Epidermal melanocyte (primary cell): Measurements from ENCODE around the gene FSD2.
"Not testable (repeated sequence)": the region's sequence is repeated elsewhere in the genome, so short reads cannot be mapped to it uniquely, and the experiment has no call there.

ENCODE experiments used
- DNase-seq: peaks from one replicate; pipeline ENCODE4 v3.0.0; 2011; ENCODE audit warnings: low spot score; ENCODE audit not compliant: insufficient read length

FSD2 gene

DNA sequence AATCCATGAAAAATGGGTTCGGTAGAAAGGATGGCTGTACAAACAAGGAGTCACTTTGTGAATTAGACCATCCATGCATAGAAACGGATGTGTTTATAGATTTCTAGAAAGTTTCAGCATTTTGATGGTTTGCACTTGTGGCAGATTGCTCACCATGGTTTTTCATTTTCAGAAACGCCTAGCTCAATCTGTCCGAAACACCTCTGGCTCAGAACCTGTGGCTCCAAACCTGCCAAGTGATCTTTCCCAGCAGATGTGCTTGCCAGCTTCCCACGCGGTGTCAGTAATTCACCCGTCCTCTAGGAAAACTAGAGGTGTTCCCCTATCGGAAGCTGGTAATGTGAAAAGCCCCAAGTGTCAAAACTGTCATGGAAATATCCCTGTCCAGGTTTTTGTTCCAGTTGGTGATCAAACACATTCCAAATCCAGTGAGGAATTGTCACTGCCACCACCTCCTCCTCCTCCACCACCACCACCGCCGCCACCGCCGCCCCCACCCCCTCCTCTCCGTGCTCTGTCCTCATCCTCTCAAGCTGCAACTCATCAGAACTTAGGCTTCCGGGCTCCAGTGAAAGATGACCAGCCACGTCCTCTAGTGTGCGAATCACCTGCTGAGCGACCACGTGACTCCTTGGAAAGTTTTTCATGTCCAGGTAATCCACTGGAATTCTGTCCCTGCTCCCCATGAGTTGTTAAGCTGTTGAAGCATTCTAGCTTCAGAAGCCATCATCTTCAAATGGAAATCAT lies 24.7 kb upstream of the FSD2 start:
- DNase-seq = no peak

DNA sequence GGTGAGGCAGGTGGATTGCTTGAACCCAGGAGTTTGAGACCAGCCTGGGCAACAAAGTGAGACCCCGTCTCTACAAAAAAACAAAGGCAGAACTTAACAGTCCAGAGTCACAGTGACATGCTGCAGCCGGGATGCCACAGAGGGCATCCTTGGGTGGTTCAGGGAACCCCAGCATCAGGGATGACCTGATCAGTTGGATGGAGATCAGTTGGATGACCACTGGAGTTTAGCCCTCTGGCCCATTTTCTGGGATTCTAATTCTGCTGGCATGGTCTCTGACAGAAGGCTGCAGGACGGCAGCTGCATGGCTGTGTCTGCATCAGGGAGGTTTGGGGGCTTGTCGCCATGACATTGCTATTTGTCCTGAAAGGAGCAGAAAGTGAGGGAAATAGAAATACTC lies 23.4 kb upstream of the FSD2 start:
- no peak for DNase-seq

DNA sequence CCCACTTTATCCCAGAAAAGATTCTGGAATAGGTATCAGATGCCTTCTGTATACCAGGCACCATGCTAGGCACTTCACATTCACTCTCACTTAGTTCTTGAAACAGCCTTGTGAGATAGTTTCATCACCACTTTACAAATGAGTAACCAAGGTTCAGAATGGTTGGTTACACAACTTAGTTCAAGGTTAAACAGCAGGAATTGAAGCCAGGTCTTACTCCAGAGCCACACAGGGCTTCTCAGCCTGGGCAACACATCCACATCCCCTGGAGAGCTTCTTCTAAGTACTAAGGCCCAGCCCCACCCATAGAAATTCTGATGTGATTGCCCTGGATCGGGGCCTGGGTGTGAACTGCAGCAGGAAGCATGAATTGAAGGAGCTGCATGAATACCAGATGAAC lies 22.2 kb upstream of the FSD2 start:
- DNase-seq = no peak

DNA sequence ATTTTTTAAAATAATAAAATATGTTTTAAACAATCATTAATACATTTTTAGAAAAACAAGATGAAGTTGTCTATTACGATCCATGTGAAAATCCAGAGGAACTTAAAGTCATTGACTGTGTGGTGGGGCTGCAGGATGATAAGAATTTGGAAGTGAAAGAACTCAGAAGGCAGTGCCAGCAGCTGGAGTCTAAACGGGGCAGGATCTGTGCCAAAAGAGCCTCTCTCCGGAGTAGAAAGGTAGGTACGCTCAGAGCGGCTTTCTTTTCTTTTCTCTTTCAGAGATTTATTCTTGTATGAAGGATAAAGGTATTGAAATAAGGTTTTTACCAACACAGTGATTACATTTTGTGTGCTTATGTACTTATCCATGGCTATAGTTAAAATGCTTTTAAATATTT lies 17.2 kb upstream of the FSD2 start:
- no peak for DNase-seq

DNA sequence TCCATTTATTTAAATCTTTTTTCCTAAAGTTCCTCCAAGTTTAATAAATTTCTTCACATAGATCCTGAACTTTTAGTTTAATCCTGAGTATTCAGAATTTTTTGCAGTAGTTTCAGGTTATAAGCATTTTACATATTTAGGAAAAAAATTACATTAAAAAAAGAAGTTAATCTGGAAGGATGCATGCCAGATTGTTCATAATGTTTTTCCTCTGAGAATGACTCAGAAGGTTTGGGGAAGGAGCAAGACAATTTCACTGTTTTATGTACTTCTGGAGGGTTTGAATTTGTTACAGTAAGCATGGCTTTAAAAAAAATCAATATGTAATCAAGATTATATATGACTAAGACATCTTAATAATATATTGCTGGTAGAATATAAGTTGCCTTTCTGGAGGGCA lies 16.0 kb upstream of the FSD2 start:
- DNase-seq = not testable (repeated sequence)

DNA sequence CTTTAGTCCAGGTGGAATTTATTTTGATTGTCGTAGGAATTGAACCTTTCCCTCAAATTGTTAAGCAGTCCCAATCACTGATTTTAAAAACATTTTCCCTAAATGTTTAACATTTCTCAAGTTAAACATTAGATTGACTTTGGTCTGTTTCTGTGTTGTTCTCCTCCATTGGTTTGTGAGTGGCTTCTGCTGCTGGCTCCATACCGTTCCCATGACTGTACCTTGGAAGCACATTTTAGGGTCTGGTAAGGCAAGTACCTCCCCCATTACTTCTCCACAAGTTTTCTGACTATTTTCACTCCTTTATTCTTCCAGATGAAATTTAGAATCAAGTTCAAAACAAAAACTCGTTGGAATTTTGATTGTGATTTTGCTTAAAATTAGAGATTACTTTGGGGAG lies 15.5 kb upstream of the FSD2 start:
- DNase-seq = not testable (repeated sequence)

DNA sequence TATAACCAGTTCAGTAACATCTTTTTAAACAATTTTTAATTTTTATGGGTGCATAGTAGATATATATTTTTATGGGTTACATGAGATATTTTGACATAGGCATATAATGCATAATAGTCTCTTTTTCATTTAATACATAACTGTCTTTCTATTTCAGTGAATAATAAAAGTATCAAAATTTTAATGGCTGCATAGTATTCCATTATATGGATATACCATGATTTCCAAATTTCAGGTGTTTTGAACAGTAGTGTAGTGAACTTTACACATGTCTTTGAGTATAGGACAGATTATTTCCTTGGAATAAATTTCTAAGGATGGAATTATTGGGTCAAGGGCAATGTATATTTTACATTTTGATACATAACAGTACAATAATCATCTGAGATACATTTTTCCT lies 14.3 kb upstream of the FSD2 start:
- no peak for DNase-seq

DNA sequence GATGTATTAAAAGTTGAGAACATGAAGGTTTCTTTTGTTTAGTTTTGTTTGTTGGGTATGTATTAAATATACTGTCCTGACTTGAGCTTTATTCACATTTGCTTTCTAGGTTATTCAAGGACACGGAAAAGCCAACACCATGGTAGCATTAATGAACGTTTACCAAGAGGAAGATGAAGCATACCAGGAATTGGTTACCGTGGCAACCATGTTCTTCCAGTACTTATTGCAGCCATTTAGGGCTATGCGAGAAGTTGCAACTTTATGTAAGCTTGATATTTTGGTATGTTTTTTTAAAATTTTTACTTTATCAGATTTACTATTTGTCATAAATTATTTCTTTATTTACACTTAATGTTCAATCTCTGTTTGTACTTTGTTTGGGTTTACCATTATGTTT lies 7.1 kb upstream of the FSD2 start:
- DNase-seq = no peak

DNA sequence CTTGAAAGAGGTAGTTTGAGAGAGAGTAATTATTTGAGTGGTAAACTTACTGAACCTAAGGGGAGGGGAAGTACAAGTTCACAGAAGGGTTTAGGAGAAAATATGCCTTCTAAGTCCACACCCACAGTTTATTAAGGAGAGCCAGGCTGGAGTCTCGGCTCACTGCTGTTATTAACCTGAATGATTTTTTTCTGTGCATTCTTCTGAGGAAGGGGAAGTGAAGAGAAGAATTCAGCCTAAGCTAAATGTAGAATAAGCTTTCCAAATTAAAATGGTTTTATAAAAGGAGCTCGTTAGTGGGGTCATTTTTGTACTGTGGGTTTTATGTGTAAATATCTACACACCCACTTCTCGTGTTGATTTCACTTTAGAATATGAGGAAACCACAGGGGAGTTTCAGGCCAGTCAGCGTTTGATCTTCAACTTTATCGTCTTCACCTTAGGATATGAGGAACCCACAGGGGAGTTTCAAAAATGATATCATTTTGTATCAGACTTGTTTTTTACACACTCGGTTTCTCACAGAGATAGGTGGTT lies 5.1 kb upstream of the FSD2 start:
- no peak for DNase-seq

DNA sequence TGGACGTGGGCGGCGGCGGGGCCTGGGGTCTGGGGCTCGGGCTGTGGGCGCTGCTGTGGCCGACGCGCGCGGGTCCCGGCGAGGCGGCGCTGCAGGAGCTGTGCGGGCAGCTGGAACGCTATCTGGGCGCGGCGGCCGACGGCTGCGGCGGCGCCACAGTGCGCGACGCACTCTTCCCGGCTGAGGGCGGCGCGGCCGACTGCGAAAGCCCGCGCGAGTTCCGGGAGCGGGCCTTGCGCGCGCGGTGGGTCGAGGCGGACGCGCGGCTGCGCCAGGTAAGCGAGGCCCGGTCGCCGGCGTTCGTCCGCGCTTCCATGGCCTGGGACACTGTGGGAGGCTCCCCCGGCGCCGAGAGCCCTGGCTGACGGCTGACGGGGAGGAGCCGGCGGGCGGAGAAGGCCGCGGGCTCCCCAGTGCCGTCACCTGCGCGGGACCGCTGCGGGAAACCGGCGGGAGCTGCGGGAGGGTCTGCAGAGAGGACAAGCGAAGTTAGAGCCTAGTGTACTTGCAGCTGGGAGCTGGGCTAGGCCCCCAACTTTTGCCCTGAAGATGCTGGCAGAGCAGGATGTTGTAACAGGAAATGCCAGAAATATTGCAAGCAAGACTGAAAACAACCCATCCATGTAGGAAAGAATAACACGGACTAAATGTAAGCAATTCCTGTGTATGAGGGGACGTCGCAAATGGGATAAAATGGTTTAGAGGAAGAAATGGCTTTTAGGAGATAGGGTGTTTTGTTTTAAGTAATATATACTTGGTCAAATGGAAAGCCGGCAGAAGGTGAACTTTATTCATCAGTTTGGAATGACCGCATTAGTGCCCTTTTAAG lies 4.4 kb upstream of the FSD2 start:
- no peak for DNase-seq

DNA sequence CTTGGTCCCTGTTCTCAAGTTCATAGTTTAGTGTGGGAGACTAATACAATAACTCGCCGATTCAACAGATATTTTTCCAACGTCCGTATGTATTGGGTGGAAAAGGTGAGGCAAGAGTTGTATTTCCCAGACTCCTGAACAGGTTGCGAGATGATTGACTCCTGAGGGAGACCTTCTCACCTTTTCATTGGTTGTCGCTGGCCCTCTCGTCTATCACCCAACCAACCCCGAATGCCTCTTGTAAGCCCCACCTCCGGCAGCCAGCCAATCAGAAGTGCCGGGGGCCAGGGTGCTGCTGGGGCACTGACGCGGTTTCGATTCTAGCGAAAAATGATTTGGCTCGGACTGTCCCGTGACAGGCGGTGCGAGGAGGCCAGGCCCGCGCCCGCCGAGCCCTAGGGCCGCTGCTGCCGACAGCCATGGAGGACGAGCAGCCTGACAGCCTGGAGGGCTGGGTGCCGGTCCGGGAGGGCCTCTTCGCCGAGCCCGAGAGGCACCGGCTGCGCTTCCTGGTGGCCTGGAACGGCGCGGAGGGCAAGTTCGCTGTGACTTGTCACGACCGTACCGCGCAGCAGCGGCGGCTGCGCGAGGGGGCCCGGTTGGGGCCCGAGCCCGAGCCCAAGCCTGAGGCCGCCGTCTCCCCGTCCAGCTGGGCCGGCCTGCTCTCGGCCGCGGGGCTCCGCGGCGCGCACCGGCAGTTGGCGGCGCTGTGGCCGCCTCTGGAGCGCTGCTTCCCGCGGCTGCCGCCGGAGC lies 3.6 kb upstream of the FSD2 start, which contains the start of gene WHAMM:
TSS of gene WHAMM (plus strand) at position 321 of the 753 bp plus-strand sequence. CDS start at position 420, 99 bp downstream.
- peak; percentile 94 for DNase-seq

DNA sequence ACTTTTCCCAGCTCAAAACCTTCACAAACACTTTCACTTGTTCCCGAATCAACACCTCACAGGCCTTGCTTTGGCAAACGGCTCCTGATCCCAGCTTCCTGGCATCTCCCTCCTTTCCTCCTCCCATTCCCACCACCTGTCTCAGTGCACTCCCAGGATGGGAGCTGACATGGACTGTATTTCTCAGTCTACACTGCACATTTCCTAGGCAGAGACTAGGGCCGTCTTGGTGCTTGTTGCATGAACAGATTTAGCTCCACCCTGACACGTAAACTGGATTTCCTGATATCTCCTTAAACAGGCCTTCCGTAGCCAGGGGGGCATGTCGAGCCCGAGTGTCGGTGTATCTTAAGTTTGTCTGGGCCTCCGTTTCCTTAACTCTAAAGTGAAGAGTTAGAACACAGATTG lies 2.8 kb upstream of the FSD2 start:
- no peak for DNase-seq

DNA sequence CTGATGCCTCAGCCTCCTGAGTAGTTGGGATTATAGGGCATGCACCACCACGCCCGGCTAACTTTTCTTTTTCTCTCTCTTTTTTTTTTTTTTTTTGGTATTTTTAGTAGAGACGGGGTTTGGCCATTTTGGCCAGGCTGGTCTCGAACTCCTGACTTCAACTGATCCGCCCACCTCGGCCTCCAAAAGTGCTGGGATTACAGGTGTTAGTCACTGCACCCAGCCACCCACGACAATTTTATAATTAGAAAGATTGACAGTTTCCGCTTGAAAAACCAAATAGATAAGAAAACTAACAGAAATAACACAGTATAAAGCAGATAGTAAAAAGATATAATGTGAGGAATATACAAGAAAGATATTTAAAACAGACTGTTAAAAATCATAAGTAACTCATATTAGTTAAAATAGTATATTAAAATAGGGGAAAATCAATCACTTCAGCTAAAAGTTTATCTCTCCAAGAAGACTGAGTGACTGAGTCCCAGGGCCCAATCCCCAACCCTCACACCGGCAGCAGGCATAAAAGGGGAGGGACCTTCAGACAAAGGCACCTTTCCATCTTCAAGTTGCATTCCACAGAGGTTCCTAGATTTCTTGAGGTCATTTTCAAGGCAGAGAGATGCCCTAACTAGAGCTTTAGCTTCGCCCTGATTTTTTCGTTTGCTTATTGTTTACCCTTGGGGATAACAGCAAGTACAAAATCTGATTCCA lies 2.2 kb upstream of the FSD2 start:
- no peak for DNase-seq

DNA sequence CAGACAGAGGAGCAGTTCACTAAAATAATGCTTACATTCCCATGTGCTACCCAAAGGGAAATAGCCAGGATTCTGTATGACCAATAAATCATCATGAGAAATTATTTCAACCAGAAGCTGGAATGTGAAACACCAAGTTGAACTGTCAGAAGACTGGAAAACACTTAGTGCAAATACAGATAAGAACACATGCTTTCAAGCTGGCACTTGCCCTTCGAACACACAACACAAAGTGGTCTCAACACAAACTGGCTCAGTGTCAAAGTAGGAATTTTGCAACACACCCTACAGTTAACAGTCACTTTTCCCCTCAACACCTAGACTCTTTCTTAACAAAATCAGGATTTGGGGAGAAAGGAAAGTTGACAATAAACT lies 1.3 kb downstream of the FSD2 start:
- no peak for DNase-seq

DNA sequence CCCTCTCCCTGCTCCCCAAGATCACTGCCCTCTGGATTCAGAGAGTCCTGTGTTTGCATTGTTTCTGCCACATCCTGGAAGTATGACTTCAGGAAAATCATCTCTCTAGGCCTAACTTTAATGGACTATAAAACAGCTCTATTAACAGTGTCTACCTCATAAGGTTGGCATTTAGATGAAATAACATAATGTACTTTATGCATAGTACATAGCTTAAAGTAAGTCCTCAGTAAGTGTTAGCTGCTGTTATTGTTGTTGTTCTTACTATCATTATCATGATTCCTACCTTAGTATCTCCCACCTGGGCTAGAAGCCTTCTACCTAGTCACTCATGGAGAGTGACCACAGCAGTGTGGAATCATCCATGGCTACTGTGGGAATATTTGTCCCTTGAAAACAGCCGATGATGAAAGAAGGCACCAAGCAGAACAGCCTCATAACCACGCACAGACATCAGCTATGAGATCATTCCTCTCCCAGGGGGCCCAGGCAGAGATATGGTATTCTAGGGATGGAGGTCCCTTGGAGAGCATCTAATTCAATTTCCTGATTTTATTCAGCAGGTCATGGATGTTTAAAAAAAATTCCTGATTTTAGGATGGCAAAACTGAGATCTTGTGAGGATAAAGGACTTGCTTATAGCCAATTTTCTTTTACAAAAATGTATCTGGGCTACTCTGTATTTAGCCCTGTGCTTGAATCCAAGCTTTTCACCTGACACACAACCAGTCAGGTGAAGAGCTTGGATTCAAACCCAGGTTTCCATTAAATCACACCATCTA lies 1.9 kb downstream of the FSD2 start:
- no peak for DNase-seq

DNA sequence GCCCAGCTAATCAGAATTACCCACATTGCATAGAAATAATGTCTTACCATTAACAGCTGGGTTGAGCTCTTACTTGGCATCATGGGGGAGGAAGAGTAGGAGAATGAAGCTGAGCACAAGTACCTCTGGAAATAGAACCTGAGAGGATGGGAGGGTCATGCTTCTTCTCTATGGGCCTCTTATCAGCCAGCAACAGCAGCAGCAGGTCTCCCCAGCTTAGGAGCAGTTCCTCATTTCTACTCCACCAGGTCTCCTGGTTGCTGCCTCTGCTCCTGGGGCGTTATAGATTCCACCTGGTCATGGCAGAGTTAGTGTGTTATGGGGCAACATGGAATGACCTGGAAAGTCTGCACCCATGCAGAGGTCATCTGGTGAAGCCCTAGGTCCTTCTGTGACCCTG lies 3.4 kb downstream of the FSD2 start:
- DNase-seq = no peak

DNA sequence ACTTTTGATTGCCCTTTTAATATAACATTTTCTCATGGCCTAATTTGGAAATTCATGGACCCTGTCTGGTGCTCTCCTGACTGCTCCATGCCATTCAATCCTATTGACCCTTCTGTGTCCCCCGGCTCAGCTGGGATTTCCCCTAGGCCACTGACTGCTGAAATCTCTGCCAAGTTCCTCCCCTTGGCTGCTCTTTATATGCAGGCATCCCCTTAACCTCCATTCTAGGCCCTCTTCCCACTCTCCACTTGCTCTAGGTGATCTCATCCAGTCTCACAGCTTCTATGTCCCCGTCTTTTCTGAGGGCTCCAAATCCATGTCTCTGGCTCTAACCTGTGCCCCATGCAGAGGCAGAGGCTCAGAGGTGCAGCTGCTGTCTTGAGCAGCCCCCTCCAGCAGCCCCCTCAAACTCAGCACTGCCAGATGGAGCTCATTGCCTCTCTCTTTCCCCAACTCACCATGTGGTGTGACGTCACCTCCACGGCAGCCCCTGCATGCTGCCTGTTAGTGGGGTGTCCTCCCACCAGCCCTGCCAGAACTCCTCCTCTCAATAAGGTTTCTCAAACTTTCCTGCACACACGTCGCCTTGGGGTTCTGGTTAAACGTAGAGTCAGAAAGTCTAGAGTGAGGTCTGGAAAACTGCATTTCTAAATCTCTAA lies 6.6 kb downstream of the FSD2 start:
- DNase-seq = no peak

DNA sequence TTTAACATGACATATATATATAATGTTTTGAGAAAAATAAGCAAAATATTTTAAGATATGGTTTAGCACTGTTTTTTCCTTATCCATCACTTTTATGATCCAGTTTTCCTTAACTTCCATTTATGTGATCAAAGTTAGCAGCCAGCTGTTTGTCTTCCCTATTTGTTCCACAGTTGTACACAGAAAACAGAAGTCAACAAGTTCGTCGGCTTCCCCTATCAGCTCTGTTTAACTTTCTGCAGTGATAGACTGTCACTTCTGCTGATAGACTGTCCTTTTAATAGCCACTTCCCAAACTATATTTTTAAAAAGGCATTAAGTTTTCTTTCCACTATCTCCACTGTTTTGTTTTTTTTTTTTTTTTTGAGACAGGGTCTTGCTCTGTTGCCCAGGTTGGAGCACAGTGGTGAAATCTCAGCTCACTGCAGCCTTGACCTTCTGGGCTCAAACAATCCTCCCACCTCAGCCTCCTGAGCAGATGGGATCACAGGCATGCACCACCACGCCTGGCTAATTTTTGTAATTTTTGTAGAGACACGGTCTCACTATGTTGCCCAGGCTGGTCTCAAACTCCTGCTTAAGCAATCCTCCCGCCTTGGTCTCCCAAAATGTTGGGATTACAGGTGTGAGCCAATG lies 7.2 kb downstream of the FSD2 start:
- DNase-seq = no peak

DNA sequence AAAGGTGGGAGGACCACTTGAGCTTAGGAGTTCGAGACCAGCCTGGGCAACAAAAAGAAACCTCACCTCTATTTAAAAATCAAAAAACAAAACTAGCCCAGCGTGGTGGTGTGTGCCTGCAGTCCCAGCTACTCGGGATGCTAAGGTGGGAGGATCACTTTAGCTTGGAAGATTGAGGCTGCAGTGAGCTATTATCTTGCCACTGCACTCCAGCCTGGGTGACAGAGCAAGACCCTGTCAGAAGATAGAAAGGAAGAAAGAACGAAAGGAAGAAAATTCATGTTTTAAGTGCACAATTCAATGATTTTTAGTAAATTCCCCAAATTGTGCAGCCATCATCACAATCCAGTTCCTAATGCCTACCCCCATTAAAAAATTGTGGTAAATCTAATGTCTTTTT lies 7.8 kb downstream of the FSD2 start:
- no peak for DNase-seq
